ENCODE measurements around the gene LRRC27. TPM values are rescaled to one million over a fixed set of nuclear protein-coding genes. Genes with fewer than 3 reads are reported as not detected.

LRRC27 gene
- total RNA-seq, 1 experiment from 2014 or later = 5.6 TPM

DNA sequence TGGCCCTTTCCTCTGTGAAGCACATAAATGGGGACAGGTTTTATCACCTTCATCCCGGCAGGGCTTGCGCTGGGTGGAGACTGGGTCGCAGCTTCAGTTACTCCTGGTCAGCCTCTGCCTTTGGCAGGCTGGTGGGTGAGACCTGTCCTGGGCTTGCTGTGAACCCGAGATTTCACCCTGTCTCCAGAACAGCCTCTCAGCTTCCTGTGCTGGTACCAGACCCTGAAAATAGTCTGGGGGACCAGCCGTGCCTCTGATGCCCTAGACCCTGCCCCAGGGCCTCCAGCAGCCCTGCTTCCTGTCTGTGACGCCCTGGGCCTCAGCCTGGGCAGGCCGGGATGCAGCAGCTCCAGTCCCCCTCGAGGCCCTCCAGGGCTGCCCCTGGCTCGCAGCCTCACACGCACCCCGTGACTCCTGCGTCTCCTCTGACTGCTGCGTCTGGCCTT lies 51.8 kb downstream of the LRRC27 start:
- H3K27me3 ChIP-seq (ENCODE audit: low read length) = no peaks in the 10 kb centered on the region
- no peaks in the 10 kb centered on the region for H3F3A ChIP-seq (ENCODE audit: low read length, unreplicated experiment)
- no peak overlapping the region for H3K9ac ChIP-seq (ENCODE audit: low read length)
- H4K20me1 ChIP-seq (ENCODE audit: low read length) = no peaks in the 10 kb centered on the region
- H3K9me3 ChIP-seq (ENCODE audit: low read length) = no peaks in the 10 kb centered on the region
- DNase-seq (no peak), ATAC-seq (no peak)
- POLR2A ChIA-PET (ENCODE audit: unreplicated experiment) = no interaction called here
- H3K79me2 ChIP-seq (ENCODE audit: low read length) = no peaks in the 10 kb centered on the region
- H3K27ac ChIP-seq (ENCODE audit: low read length) = no peak overlapping the region
- CTCF ChIA-PET = no interaction called here
- no peak overlapping the region for H2AFZ ChIP-seq (ENCODE audit: low read length)
- no peaks in the 10 kb centered on the region for H3K36me3 ChIP-seq (ENCODE audit: low read depth, low read length)
- BruUV-seq (replicated peaks) = no TSS peak
- intact Hi-C loops (cut with micrococcal nuclease) = no loop called here
- no peaks in the 10 kb centered on the region for H3K4me1 ChIP-seq (ENCODE audit: insufficient read depth, low read length)
- H3K4me3 ChIP-seq (ENCODE audit: low read length) = no peak overlapping the region
- no peaks in the 10 kb centered on the region for H3K9me2 ChIP-seq (replicated peaks; ENCODE audit: low read length)
- no peak overlapping the region for H3K4me2 ChIP-seq (ENCODE audit: low read length)
- TF ChIP-seq, protein P1, sequence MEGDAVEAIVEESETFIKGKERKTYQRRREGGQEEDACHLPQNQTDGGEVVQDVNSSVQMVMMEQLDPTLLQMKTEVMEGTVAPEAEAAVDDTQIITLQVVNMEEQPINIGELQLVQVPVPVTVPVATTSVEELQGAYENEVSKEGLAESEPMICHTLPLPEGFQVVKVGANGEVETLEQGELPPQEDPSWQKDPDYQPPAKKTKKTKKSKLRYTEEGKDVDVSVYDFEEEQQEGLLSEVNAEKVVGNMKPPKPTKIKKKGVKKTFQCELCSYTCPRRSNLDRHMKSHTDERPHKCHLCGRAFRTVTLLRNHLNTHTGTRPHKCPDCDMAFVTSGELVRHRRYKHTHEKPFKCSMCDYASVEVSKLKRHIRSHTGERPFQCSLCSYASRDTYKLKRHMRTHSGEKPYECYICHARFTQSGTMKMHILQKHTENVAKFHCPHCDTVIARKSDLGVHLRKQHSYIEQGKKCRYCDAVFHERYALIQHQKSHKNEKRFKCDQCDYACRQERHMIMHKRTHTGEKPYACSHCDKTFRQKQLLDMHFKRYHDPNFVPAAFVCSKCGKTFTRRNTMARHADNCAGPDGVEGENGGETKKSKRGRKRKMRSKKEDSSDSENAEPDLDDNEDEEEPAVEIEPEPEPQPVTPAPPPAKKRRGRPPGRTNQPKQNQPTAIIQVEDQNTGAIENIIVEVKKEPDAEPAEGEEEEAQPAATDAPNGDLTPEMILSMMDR (conservative IDR thresholded peaks at IDR 0.05; ENCODE audit: low read depth, low read length) = no peak
- TF ChIP-seq EZH2phosphoT487 (IDR thresholded peaks at IDR 0.05; ENCODE audit: borderline replicate concordance, low read length) (no peak), EZH2 (IDR thresholded peaks at IDR 0.05; ENCODE audit: low read length, unreplicated experiment) (no peak)

DNA sequence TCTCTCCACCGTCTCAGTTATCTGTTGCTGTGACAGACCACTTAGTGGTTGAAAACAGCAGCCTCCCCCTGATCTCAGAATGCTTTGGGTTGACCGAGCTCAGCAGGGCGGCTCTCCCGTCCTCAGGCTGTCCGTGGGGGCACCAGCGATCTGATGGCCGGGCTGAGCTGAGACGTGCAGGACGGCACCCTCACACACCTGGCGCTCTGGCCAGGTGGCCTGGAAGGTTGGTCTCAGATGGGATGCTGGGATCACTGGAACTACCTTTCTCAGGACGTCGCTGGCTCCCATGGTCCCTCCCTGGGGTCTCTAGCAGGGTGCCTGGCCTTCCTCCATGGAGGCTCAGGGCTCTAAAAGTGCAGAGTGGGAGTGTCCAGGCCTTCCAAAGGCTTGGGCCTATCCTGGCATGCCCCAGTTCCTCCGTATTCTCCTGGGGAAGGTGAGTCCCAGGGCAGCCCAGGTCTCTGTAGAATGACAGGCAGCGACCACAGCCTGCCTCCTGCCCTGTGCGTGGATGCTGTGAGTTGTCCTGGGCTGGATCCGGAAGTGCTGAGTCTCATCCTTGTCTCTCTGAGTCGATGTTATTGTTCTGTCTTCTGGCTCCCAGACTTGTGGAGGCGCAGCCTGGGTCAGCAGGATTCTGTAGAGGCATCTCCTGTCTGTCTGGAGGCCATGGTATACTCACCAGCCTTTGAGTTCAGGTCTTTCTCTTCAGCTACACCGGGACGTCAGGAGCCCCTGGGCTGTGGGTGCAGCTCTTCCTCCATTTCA lies 52.8 kb downstream of the LRRC27 start:
- Histone ChIP-seq H3K9me3 (ENCODE audit: low read length) (no peaks in the 10 kb centered on the region), H3K27me3 (ENCODE audit: low read length) (no peaks in the 10 kb centered on the region), H3K4me1 (ENCODE audit: insufficient read depth, low read length) (no peaks in the 10 kb centered on the region), H3F3A (ENCODE audit: low read length, unreplicated experiment) (no peaks in the 10 kb centered on the region), H3K27ac (ENCODE audit: low read length) (no peak overlapping the region), H3K79me2 (ENCODE audit: low read length) (no peaks in the 10 kb centered on the region), H3K4me3 (ENCODE audit: low read length) (no peak overlapping the region), H3K9me2 (replicated peaks; ENCODE audit: low read length) (no peaks in the 10 kb centered on the region), H3K36me3 (ENCODE audit: low read depth, low read length) (no peaks in the 10 kb centered on the region), H4K20me1 (ENCODE audit: low read length) (no peaks in the 10 kb centered on the region), H3K4me2 (ENCODE audit: low read length) (no peak overlapping the region), H2AFZ (ENCODE audit: low read length) (no peak overlapping the region), H3K9ac (ENCODE audit: low read length) (no peak overlapping the region)
- intact Hi-C loops (cut with micrococcal nuclease) = no loop called here
- TF ChIP-seq, protein P1 (conservative IDR thresholded peaks at IDR 0.05; ENCODE audit: low read depth, low read length) = no peak
- TF ChIP-seq EZH2 (IDR thresholded peaks at IDR 0.05; ENCODE audit: low read length, unreplicated experiment) (no peak), EZH2phosphoT487 (IDR thresholded peaks at IDR 0.05; ENCODE audit: borderline replicate concordance, low read length) (no peak)
- BruUV-seq (replicated peaks) = no TSS peak
- DNase-seq (no peak), ATAC-seq (no peak)
- CTCF ChIA-PET = interaction anchor here (0.6 kb wide), 1 partner anchor 345 kb away, joined by 3 read pairs; no protein-coding TSS in a partner anchor
- POLR2A ChIA-PET (ENCODE audit: unreplicated experiment) = no interaction called here

DNA sequence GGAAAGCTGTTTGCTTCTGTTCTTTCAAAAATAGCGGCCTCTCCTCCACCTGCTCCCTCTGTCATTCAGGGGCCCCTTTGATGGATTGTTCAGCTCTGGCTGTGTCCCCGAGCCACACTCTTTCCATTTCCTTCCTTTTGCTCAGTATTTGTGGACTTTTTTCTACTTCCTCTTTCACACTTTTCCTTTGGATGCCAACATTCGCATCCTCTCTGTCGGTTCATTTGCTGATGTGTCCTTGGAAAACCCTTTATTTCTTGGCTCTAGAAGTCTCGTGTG lies 53.3 kb downstream of the LRRC27 start:
- H3K4me3 ChIP-seq (ENCODE audit: low read length) = no peak overlapping the region
- no peaks in the 10 kb centered on the region for H3K9me3 ChIP-seq (ENCODE audit: low read length)
- DNase-seq (no peak), ATAC-seq (no peak)
- intact Hi-C loops (cut with micrococcal nuclease) = no loop called here
- no peaks in the 10 kb centered on the region for H3K36me3 ChIP-seq (ENCODE audit: low read depth, low read length)
- no peak overlapping the region for H3K4me2 ChIP-seq (ENCODE audit: low read length)
- H3K9me2 ChIP-seq (replicated peaks; ENCODE audit: low read length) = no peaks in the 10 kb centered on the region
- ChIA-PET CTCF (interaction anchor here (0.6 kb wide), 1 partner anchor 344 kb away, joined by 3 read pairs; no protein-coding TSS in a partner anchor), POLR2A (ENCODE audit: unreplicated experiment) (no interaction called here)
- no TSS peak for BruUV-seq (replicated peaks)
- TF ChIP-seq, protein P1 (conservative IDR thresholded peaks at IDR 0.05; ENCODE audit: low read depth, low read length) = no peak
- no peak for TF ChIP-seq EZH2phosphoT487 (IDR thresholded peaks at IDR 0.05; ENCODE audit: borderline replicate concordance, low read length)
- no peak for TF ChIP-seq EZH2 (IDR thresholded peaks at IDR 0.05; ENCODE audit: low read length, unreplicated experiment)
- no peaks in the 10 kb centered on the region for H4K20me1 ChIP-seq (ENCODE audit: low read length)
- H3F3A ChIP-seq (ENCODE audit: low read length, unreplicated experiment) = no peaks in the 10 kb centered on the region
- H3K4me1 ChIP-seq (ENCODE audit: insufficient read depth, low read length) = no peaks in the 10 kb centered on the region
- no peak overlapping the region for H3K9ac ChIP-seq (ENCODE audit: low read length)
- H3K79me2 ChIP-seq (ENCODE audit: low read length) = no peaks in the 10 kb centered on the region
- H3K27me3 ChIP-seq (ENCODE audit: low read length) = no peaks in the 10 kb centered on the region
- H2AFZ ChIP-seq (ENCODE audit: low read length) = no peak overlapping the region
- H3K27ac ChIP-seq (ENCODE audit: low read length) = no peak overlapping the region
